B cell (primary cell): Measurements from ENCODE around the gene RGL1. TPM values are rescaled to one million over a fixed set of nuclear protein-coding genes. Genes with fewer than 3 reads are reported as not detected.

Experiments used
- ATAC-seq: fragments of 200-7000 bp; cut with Tn5 transposase; one replicate; pipeline ENCODE4 v1.10.0; 2021; ENCODE audit warnings: low read depth, mild to moderate bottlenecking, moderate number of reproducible peaks, moderate library complexity
- CTCF ChIA-PET: fragments of 350-600 bp; sonication (Branson Sonifier 250); formaldehyde crosslinking; loops from one replicate; lab custom pipeline; 2021; ENCODE audit warnings: antibody characterized with exemption, inconsistent platforms; lab: Charles Lee
- POLR2A ChIA-PET: fragments of 350-600 bp; sonication (Branson Sonifier 250); formaldehyde crosslinking; loops from one replicate; lab custom pipeline; 2021; ENCODE audit warnings: antibody characterized with exemption; lab: Charles Lee
- DNase-seq: peaks from one replicate; pipeline ENCODE4 v3.0.0; 2013
- H2AFZ ChIP-seq: 2 replicates; pipeline ENCODE4 v1.6.1; 2012; ENCODE audit warnings: mild to moderate bottlenecking, low read depth, low read length; ENCODE audit not compliant: insufficient read depth, poor library complexity, severe bottlenecking
- H3K27ac ChIP-seq, 2 donors: 1 replicate in 1 of 2; 2 replicates in 1 of 2; pipeline ENCODE4 v1.5.1; 2012 to 2013; ENCODE audit warnings: low read length in 2 of 2, mild to moderate bottlenecking in 2 of 2, moderate library complexity in 1 of 2
- H3K27me3 ChIP-seq, 4 experiments: fragments of 200-600 bp in 1 of 4; sonication (generic) in 1 of 4; replicated peaks in 1 of 4; 1 replicate in 2 of 4; 2 replicates in 2 of 4; pipeline versions ENCODE4 v1.6.1 to v1.7.0; 2013 to 2016; ENCODE audit warnings: low read length in 3 of 4, mild to moderate bottlenecking in 2 of 4, mixed read lengths in 1 of 4, moderate library complexity in 1 of 4; ENCODE audit not compliant: insufficient read depth in 4 of 4, control insufficient read depth in 3 of 4; ENCODE audit errors: control extremely low read depth in 1 of 4
- H3K36me3 ChIP-seq, 2 experiments: replicated peaks in 1 of 2; 1 replicate in 1 of 2; 2 replicates in 1 of 2; pipeline versions ENCODE4 v1.6.1 to v1.7.1; 2013; ENCODE audit warnings: low read length in 1 of 2; ENCODE audit not compliant: insufficient read depth in 2 of 2, control insufficient read depth in 1 of 2; ENCODE audit errors: control extremely low read depth in 1 of 2, extremely low read depth in 1 of 2
- H3K4me1 ChIP-seq, 2 donors: fragments of 200-600 bp in 1 of 2; sonication (generic) in 1 of 2; 1 replicate in 1 of 2; 2 replicates in 1 of 2; pipeline versions ENCODE4 v1.5.1 to v1.6.1; 2013 to 2017; ENCODE audit warnings: low read length in 2 of 2; ENCODE audit not compliant: control insufficient read depth in 2 of 2, insufficient read depth in 2 of 2
- H3K4me2 ChIP-seq: replicated peaks from 2 replicates; pipeline ENCODE3; 2012; ENCODE audit warnings: mild to moderate bottlenecking, low read depth, low read length; ENCODE audit not compliant: poor library complexity, severe bottlenecking
- H3K4me3 ChIP-seq, 5 experiments: fragments of 200-600 bp in 1 of 5; sonication (generic) in 1 of 5; 1 replicate in 3 of 5; 2 replicates in 2 of 5; pipeline versions ENCODE4 v1.5.1 to v1.7.0; 2011 to 2016; ENCODE audit warnings: low read length in 4 of 5, mild to moderate bottlenecking in 4 of 5, low read depth in 2 of 5, control low read depth in 1 of 5, moderate library complexity in 1 of 5; ENCODE audit not compliant: insufficient read depth in 1 of 5; ENCODE audit errors: control extremely low read depth in 1 of 5, extremely low read depth in 1 of 5
- H3K79me2 ChIP-seq: fragments of 200-600 bp; sonication (generic); one replicate; pipeline ENCODE4 v1.6.0; 2016; ENCODE audit warnings: low read length; ENCODE audit not compliant: control insufficient read depth, insufficient read depth
- H3K9ac ChIP-seq: fragments of 200-600 bp; sonication (generic); 2 replicates; pipeline ENCODE4 v1.6.1; 2017; ENCODE audit warnings: mild to moderate bottlenecking, low read length, moderate library complexity
- H3K9me3 ChIP-seq, 3 donors: one replicate each; pipeline versions ENCODE4 v1.6.1 to v1.7.1; 2013; ENCODE audit warnings: low read length in 2 of 3; ENCODE audit not compliant: control insufficient read depth in 2 of 3, insufficient read depth in 1 of 3; ENCODE audit errors: control extremely low read depth in 1 of 3
- H4K20me1 ChIP-seq: 2 replicates; pipeline ENCODE4 v1.6.0; 2012; ENCODE audit warnings: mild to moderate bottlenecking, low read length; ENCODE audit not compliant: insufficient read depth, control insufficient read depth, poor library complexity, severe bottlenecking
- H3K27ac Mint-ChIP-seq: one replicate; pipeline ENCODE4 v1.8.0; 2021; ENCODE audit warnings: mixed read lengths
- H3K27me3 Mint-ChIP-seq: one replicate; pipeline ENCODE4 v1.8.0; 2021; ENCODE audit warnings: mixed read lengths
- H3K4me1 Mint-ChIP-seq: one replicate; pipeline ENCODE4 v1.8.0; 2021; ENCODE audit warnings: mixed read lengths
- H3K4me3 Mint-ChIP-seq: one replicate; pipeline ENCODE4 v1.8.0; 2021; ENCODE audit warnings: mixed read lengths
- H3K9me3 Mint-ChIP-seq: one replicate; pipeline ENCODE4 v1.8.0; 2022; ENCODE audit warnings: mixed read lengths; ENCODE audit not compliant: insufficient read depth
- CTCF ChIP-seq: fragments of 200-600 bp; IDR thresholded peaks from one replicate; pipeline ENCODE4 v1.8.0; 2022; ENCODE audit warnings: antibody characterized with exemption, mild to moderate bottlenecking
- EZH2 ChIP-seq: IDR thresholded peaks from 2 replicates; pipeline ENCODE4 v1.6.1; 2012; ENCODE audit warnings: borderline replicate concordance, low read depth, mild to moderate bottlenecking, moderate library complexity, low read length; ENCODE audit not compliant: insufficient read depth, poor library complexity, severe bottlenecking
- WGBS: methylation state at CpG from one replicate; pipeline ENCODE4 v1.1.5; 2013; ENCODE audit warnings: missing lambda C conversion rate; ENCODE audit not compliant: insufficient coverage; 5-methylcytosine and 5-hydroxymethylcytosine counted together
- intact Hi-C: fragments of 100-400 bp; cut with micrococcal nuclease; formaldehyde crosslinking; loops from one replicate; pipeline ENCODE4 v1.10.0; 2022
- polyA plus RNA-seq: library from polyadenylated mRNA; depleted of rRNA; stranded (reverse); fragments of >200 nt; gene quantifications from 2 replicates; pipeline ENCODE4 v1.2.3, GENCODE V29; 2012
- total RNA-seq, 2 donors: library from RNA; stranded (reverse); fragments of 120-200 nt in 1 of 2; gene quantifications; 1 replicate in 1 of 2; 2 replicates in 1 of 2; pipeline versions ENCODE4 v1.2.3 to v1.2.4, GENCODE V29; 2013 to 2022

RGL1 gene
- total and polyA plus RNA-seq, 2 donors (not counting 1 experiment from before 2014, with no cell fraction given), result 0.09 to 1.1 TPM

- H3K36me3 ChIP-seq, result no peaks in the 10 kb centered on the region
- H3K4me2 ChIP-seq, result no peak overlapping the region
- no peak for ATAC-seq
- peaks cover 13% of the 10 kb centered on the region for H3K27me3 Mint-ChIP-seq
- no peak overlapping the region for H3K27ac ChIP-seq
- no peak overlapping the region for H3K27ac Mint-ChIP-seq
- no peak overlapping the region for H3K9ac ChIP-seq
- peaks cover 2% of the 10 kb centered on the region for H3K4me1 Mint-ChIP-seq
- TF ChIP-seq CTCF, result no peak
- TF ChIP-seq EZH2, result no peak
- H3K4me1 ChIP-seq, result no peaks in the 10 kb centered on the region
- H3K9me3 Mint-ChIP-seq, result no peaks in the 10 kb centered on the region
- POLR2A ChIA-PET, result no interaction called here
- DNase-seq, result no peak
- no peaks in the 10 kb centered on the region for H3K79me2 ChIP-seq
- CTCF ChIA-PET, result interaction anchor here (0.9 to 1.2 kb wide), 3 partner anchors 8 to 31 kb away, joined by 3 to 4 read pairs (median 4); no protein-coding TSS in a partner anchor
- no peaks in the 10 kb centered on the region for H4K20me1 ChIP-seq
- WGBS, result no CpG with 5 or more reads among the region's 1 CpG
- no peak overlapping the region for H3K4me3 Mint-ChIP-seq
- intact Hi-C loops, result no loop called here
- no peak overlapping the region for H2AFZ ChIP-seq
- no peaks in the 10 kb centered on the region for H3K9me3 ChIP-seq
- no peak overlapping the region for H3K4me3 ChIP-seq
- no peaks in the 10 kb centered on the region for H3K27me3 ChIP-seq
These were observed 80.3 kb downstream of the RGL1 start for GRCh38 chr1:183885142-183885735.

GRCh38 chr1:183886083-183886828, 81.3 kb downstream of the RGL1 start:
- Histone ChIP-seq H3K4me1 (no peaks in the 10 kb centered on the region), H3K36me3 (no peaks in the 10 kb centered on the region), H3K4me2 (no peak overlapping the region), H4K20me1 (no peaks in the 10 kb centered on the region), H3K27me3 (no peaks in the 10 kb centered on the region), H2AFZ (no peak overlapping the region), H3K27ac (no peak overlapping the region), H3K9ac (no peak overlapping the region), H3K4me3 (no peak overlapping the region), H3K9me3 (no peaks in the 10 kb centered on the region), H3K79me2 (no peaks in the 10 kb centered on the region)
- no CpG with 5 or more reads among the region's 3 CpGs for WGBS
- H3K4me3 Mint-ChIP-seq, result no peak overlapping the region
- no peak overlapping the region for H3K27ac Mint-ChIP-seq
- no peaks in the 10 kb centered on the region for H3K9me3 Mint-ChIP-seq
- intact Hi-C loops, result no loop called here
- DNase-seq, result no peak
- POLR2A ChIA-PET, result no interaction called here
- H3K27me3 Mint-ChIP-seq, result peaks cover 15% of the 10 kb centered on the region
- no peak for ATAC-seq
- TF ChIP-seq EZH2 (no peak), CTCF (no peak)
- H3K4me1 Mint-ChIP-seq, result peaks cover 2% of the 10 kb centered on the region
- CTCF ChIA-PET, result interaction anchor here (0.9 kb wide), 1 partner anchor 29 kb away, joined by 3 read pairs; no protein-coding TSS in a partner anchor
